ENCODE measurements around the gene SYT11. TPM values are rescaled to one million over a fixed set of nuclear protein-coding genes. Genes with fewer than 3 reads are reported as not detected.
A peak's percentile ranks its signal among the peaks of the same experiment; 100 is the strongest.

The SYT11 gene
- total RNA-seq, 1 experiment from 2014 or later = 6.1 TPM

GRCh38 chr1:155933591-155934096 lies 74.3 kb downstream of the SYT11 start:
- H3K36me3 Mint-ChIP-seq = peaks cover 42% of the 10 kb centered on the region
- TF ChIP-seq TEAD4 (CRISPR knock-in tag; IDR thresholded peaks at IDR 0.05) (no peak), ZNF121 (CRISPR knock-in tag; IDR thresholded peaks at IDR 0.05) (0 out of 2 replicates have a peak, but pooled peaks have one; percentile 14)
- peaks cover 20% of the 10 kb centered on the region for H3K4me1 Mint-ChIP-seq
- H3K9me3 Mint-ChIP-seq = no peaks in the 10 kb centered on the region
- DNase-seq (ENCODE audit: low spot score) (no peak), ATAC-seq (no peak)
- POLR2A ChIA-PET = interaction anchor here (0.9 to 1.5 kb wide), 3 partner anchors 41 to 127 kb away, joined by 3 to 9 read pairs (median 5); partner anchors contain the start of gene RAB25
- no peak overlapping the region for H3K27ac Mint-ChIP-seq
- H3K27me3 Mint-ChIP-seq (ENCODE audit: low read depth) = no peaks in the 10 kb centered on the region
- H3K4me3 Mint-ChIP-seq = no peak overlapping the region
- CTCF ChIA-PET = interaction anchor here (1.1 to 4.4 kb wide), 7 partner anchors 11 to 196 kb away, joined by 3 to 26 read pairs (median 7); partner anchors contain the start of gene SYT11

GRCh38 chr1:155934097-155934935 lies 74.9 kb downstream of the SYT11 start, which contains the start of gene KHDC4:
TSS of gene KHDC4 (minus strand) at chr1:155934413. CDS start at chr1:155934373, 40 bp downstream.
- POLR2A ChIA-PET = interaction anchor here (0.9 to 1.5 kb wide), 6 partner anchors 10 to 126 kb away, joined by 3 to 9 read pairs (median 4); partner anchors contain the start of gene RAB25
- no peak within 1 kb of the TSS for H3K27ac Mint-ChIP-seq
- no peaks in the 10 kb centered on the region for H3K9me3 Mint-ChIP-seq
- ATAC-seq (peak; percentile 92), DNase-seq (ENCODE audit: low spot score) (peak; percentile 88)
- peaks cover 20% of the 10 kb centered on the region for H3K4me1 Mint-ChIP-seq
- H3K27me3 Mint-ChIP-seq (ENCODE audit: low read depth) = no peaks in the 10 kb centered on the region
- peaks cover 35% of the 10 kb centered on the region for H3K36me3 Mint-ChIP-seq
- H3K4me3 Mint-ChIP-seq = no peak within 1 kb of the TSS
- CTCF ChIA-PET = interaction anchor here (0.7 to 4.4 kb wide), 13 partner anchors 9 to 196 kb away, joined by 3 to 26 read pairs (median 5); partner anchors contain the start of genes ARHGEF2 and SYT11
- TF ChIP-seq NFE2L1 (CRISPR knock-in tag; IDR thresholded peaks at IDR 0.05) (peak; percentile 77), ZNF232 (CRISPR knock-in tag; IDR thresholded peaks at IDR 0.05) (no peak; the same call in 1 of the 2 replicates), GABPB1 (CRISPR knock-in tag; IDR thresholded peaks at IDR 0.05) (peak; percentile 90), MAX (CRISPR knock-in tag; IDR thresholded peaks at IDR 0.05) (peak; percentile 72), SP1 (CRISPR knock-in tag; conservative IDR thresholded peaks at IDR 0.05) (peak; percentile 71), USF2 (CRISPR knock-in tag; IDR thresholded peaks at IDR 0.05) (peak; percentile 54), JUN (CRISPR knock-in tag; IDR thresholded peaks at IDR 0.05) (0 out of 2 replicates have a peak, but pooled peaks have one; percentile 22), ZBTB43 (CRISPR knock-in tag; IDR thresholded peaks at IDR 0.05) (0 out of 2 replicates have a peak, but pooled peaks have one; percentile 66), FOXK1 (CRISPR knock-in tag; IDR thresholded peaks at IDR 0.05) (peak; percentile 82), CREM (CRISPR knock-in tag; IDR thresholded peaks at IDR 0.05) (peak; percentile 94), KAT7 (CRISPR knock-in tag; IDR thresholded peaks at IDR 0.05; ENCODE audit: borderline replicate concordance) (peak; percentile 20; the same call in 1 of the 2 replicates), ATF6 (CRISPR knock-in tag; IDR thresholded peaks at IDR 0.05) (no peak), PRDM15 (CRISPR knock-in tag; IDR thresholded peaks at IDR 0.05) (no peak), MYBL2 (CRISPR knock-in tag; IDR thresholded peaks at IDR 0.05) (peak; percentile 72; the same call in 1 of the 2 replicates), ZNF512 (CRISPR knock-in tag; IDR thresholded peaks at IDR 0.05; ENCODE audit: borderline replicate concordance) (no peak), NFYB (CRISPR knock-in tag; conservative IDR thresholded peaks at IDR 0.05; ENCODE audit: low read depth) (peak; percentile 50; the same call in 1 of the 2 replicates), HMGXB4 (CRISPR knock-in tag; IDR thresholded peaks at IDR 0.05) (0 out of 2 replicates have a peak, but pooled peaks have one; percentile 39), ATF3 (CRISPR knock-in tag; conservative IDR thresholded peaks at IDR 0.05) (no peak)
